GM23338 (cell line): ENCODE measurements around the gene RFX8.

ENCODE experiments used
- EZH2 ChIP-seq: fragments of 200-600 bp; sonication (generic); IDR thresholded peaks from one replicate; pipeline ENCODE4 v1.8.0; 2017; ENCODE audit warnings: antibody characterized with exemption, mild to moderate bottlenecking, low read depth; ENCODE audit not compliant: unreplicated experiment
- EZH2phosphoT487 ChIP-seq: fragments of 200-600 bp; sonication (generic); IDR thresholded peaks from one replicate; pipeline ENCODE4 v1.8.1; 2018; ENCODE audit warnings: antibody characterized with exemption; ENCODE audit not compliant: unreplicated experiment
- NANOG ChIP-seq: IDR thresholded peaks from 2 replicates; pipeline ENCODE4 v1.6.1; 2016; ENCODE audit warnings: antibody characterized with exemption, borderline replicate concordance
- POLR2AphosphoS5 ChIP-seq: IDR thresholded peaks from 2 replicates; pipeline ENCODE4 v1.6.1; 2016; ENCODE audit warnings: antibody characterized with exemption, low read depth
- TF ChIP-seq, protein P1 (sequence below): IDR thresholded peaks from one replicate; pipeline ENCODE4 v1.6.1; 2018; ENCODE audit warnings: antibody characterized with exemption; ENCODE audit not compliant: unreplicated experiment
- TF ChIP-seq, protein P2 (sequence below), 2 experiments: fragments of 200-600 bp in 1 of 2; sonication (generic) in 1 of 2; conservative IDR thresholded peaks; 2 replicates each; pipeline versions ENCODE4 v1.5.1 to v1.6.1; 2016 to 2017; ENCODE audit warnings: antibody characterized with exemption in 2 of 2, low read depth in 2 of 2, mild to moderate bottlenecking in 2 of 2, moderate library complexity in 1 of 2

DNA sequence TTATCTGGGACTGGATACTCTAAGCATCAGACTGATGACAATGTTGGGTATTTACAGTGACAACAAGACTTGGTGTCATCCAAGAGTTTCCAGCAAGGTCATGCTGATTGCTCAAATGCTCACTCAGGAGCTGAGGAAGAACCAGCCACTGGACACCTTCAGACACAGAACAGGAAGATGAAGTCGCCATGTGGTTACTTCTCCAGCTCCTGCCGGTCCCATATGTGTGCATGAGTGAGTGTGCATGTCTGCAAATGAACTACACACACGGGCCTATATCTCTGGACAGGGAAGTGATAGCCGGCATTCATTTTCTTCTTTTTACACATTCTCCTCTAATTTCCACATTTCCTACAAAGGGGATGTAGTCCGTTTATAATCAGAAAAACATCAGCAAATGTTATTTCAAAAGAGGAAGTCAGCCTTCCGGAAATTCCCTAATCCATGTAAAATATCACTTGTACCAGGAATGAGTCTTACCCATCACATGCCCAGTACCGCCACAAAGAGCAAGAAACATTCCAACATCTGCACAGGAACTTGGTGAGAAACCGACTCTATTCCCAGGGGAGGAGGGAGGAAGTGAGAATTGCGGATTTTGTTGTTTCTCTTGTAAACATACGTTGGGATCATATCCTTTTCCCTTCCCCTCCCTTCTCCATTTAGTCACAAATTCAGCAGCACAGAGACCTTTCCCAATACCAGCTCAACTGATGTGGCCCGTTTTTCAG is 10.8 kb downstream of the RFX8 start:
- TF ChIP-seq, protein P1, sequence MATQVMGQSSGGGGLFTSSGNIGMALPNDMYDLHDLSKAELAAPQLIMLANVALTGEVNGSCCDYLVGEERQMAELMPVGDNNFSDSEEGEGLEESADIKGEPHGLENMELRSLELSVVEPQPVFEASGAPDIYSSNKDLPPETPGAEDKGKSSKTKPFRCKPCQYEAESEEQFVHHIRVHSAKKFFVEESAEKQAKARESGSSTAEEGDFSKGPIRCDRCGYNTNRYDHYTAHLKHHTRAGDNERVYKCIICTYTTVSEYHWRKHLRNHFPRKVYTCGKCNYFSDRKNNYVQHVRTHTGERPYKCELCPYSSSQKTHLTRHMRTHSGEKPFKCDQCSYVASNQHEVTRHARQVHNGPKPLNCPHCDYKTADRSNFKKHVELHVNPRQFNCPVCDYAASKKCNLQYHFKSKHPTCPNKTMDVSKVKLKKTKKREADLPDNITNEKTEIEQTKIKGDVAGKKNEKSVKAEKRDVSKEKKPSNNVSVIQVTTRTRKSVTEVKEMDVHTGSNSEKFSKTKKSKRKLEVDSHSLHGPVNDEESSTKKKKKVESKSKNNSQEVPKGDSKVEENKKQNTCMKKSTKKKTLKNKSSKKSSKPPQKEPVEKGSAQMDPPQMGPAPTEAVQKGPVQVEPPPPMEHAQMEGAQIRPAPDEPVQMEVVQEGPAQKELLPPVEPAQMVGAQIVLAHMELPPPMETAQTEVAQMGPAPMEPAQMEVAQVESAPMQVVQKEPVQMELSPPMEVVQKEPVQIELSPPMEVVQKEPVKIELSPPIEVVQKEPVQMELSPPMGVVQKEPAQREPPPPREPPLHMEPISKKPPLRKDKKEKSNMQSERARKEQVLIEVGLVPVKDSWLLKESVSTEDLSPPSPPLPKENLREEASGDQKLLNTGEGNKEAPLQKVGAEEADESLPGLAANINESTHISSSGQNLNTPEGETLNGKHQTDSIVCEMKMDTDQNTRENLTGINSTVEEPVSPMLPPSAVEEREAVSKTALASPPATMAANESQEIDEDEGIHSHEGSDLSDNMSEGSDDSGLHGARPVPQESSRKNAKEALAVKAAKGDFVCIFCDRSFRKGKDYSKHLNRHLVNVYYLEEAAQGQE: no peak
- TF ChIP-seq, protein P2, sequence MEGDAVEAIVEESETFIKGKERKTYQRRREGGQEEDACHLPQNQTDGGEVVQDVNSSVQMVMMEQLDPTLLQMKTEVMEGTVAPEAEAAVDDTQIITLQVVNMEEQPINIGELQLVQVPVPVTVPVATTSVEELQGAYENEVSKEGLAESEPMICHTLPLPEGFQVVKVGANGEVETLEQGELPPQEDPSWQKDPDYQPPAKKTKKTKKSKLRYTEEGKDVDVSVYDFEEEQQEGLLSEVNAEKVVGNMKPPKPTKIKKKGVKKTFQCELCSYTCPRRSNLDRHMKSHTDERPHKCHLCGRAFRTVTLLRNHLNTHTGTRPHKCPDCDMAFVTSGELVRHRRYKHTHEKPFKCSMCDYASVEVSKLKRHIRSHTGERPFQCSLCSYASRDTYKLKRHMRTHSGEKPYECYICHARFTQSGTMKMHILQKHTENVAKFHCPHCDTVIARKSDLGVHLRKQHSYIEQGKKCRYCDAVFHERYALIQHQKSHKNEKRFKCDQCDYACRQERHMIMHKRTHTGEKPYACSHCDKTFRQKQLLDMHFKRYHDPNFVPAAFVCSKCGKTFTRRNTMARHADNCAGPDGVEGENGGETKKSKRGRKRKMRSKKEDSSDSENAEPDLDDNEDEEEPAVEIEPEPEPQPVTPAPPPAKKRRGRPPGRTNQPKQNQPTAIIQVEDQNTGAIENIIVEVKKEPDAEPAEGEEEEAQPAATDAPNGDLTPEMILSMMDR (conservative IDR thresholded peaks at IDR 0.05; ENCODE audit: low read depth in 2 of 2): no peak
- TF ChIP-seq NANOG: no peak
- no peak for TF ChIP-seq EZH2
- no peak for TF ChIP-seq EZH2phosphoT487
- no peak for TF ChIP-seq POLR2AphosphoS5
